GM18511 (cell line): ENCODE data around the gene RIPOR2.
"Not testable (repeated sequence)": the region's sequence is repeated elsewhere in the genome, so short reads cannot be mapped to it uniquely, and the experiment has no call there.

Source experiments
- ATAC-seq: cut with Tn5 transposase; IDR thresholded peaks from one replicate; pipeline ENCODE4 v1.9.1; 2021; ENCODE audit warnings: mild to moderate bottlenecking, moderate library complexity; ENCODE audit not compliant: unreplicated experiment

Gene RIPOR2

DNA sequence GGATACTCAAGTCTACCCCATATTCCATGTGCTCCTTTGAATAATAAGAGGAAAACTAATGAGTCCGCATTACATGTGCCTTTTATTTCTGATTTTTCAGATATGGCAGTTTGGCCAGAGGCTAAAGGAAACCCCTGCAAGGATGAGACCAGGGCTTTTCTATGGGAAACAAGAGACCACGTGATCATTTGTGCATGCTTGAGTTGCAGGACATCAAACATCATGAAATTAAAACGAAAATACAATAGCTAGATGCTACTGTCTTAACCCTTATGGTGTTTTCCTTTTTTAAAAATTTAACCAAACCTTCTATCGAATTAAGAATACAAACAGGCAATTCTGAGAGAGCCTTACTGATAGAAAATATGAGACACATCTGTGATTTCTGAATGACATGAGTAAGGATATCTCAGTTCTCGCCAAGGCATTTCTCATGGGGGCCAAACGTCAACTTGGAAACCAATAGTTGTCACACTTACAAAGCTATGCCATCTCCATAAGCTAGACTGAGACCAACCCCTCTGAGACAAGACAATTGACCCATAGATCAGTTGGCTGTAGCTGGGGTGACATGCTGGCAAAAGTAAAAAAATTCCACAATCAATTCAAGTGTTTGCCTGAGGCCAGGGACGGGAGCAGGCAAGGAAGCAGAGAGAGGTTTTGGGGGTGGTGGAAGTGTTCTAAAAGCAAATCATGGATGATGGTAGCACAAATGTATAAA is 52.8 kb downstream of the RIPOR2 start:
- no peak for ATAC-seq

DNA sequence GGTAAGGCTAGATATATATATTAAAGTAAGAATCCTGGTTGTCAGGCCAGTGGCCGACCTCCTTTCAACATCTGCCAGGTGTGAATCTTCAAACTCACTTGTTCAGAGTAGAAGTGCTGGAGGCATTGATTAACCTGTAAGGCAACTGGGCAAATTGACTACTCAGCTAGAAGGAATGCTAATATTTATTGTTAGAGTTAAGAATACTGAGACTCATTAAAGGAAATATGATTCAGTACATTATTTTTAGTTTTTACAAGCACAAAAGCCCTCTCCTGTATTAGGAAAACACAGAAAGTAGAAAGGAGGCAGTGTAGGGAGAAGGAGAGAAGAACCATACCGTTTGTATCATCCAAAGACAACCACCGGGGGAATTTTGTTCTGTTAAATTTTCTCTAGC is 53.5 kb downstream of the RIPOR2 start:
- no peak for ATAC-seq

DNA sequence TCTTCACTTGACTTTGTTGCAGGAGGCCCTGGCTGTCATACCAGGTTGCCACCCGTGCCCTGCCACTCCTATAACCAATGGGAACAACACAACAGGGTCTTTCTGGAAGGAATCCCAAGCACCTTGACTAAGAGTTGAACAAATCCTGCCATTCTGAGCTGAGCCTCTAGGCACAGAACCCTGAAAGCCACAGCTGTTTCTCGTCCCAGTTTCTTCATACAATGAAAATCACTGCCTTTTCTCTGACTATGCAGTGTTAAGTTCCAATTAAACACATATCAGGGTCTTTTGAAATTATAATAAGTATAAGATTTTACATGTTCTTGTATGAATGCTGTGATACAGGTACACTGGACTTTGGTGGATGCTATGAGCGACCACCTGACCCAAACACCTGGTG is 54.4 kb downstream of the RIPOR2 start:
- no peak for ATAC-seq

DNA sequence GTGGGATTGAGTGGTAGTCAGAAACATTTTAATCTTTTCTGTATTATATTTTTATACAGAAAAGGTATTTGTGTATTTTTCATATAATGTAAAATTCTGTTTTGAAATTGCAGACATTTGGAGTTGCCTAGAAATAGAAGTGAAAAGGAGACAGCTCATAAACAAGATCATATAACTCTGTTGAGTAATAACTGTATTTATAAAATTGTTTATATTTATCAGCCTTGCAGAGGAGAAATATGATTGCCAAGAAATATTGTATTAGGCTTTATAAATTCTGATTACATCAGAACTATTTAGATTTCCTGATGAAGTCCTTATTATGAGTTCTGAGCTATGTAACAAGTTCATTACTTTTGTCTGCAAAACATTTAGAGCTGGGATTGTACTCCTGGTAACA is 55.3 kb downstream of the RIPOR2 start:
- ATAC-seq, result no peak

DNA sequence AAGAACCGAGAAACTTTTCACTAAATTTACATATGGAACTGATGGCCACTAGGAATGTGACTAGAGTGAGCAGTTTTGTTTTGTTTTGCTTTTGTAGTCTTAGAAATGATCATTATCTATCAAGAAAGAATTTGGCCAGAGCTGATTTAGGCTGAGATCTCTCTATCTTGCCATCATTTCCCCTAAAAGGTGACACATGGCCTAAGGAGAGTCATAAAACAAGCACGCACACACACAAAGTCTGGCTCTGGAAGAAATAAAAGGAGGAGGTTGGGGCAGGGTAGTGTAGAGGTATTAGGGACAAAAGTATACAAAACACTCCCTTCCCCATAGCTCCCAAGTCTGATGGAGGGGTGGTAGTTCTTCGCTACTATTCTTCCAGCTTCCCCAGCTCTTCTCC is 56.4 kb downstream of the RIPOR2 start:
- no peak for ATAC-seq

DNA sequence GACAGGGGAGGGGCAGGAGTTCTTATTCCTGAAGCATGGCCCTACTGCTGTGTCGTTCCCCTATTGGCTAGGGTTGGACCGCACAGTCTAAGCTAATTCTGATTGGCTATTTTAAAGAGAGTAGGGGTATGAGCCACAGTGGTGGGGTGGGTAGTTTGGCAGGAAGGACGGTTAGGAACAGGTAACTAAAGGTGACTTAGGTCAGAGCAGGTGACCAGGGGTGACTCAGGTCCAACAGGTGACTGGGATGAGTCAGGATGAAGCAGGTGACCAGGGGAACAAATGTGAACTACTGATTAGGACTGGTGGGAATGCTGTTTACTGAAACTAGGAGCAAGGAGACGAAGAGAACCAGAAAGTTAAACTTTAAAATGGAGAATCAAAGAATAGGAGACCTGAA is 58.0 kb downstream of the RIPOR2 start:
- ATAC-seq, result not testable (repeated sequence)

DNA sequence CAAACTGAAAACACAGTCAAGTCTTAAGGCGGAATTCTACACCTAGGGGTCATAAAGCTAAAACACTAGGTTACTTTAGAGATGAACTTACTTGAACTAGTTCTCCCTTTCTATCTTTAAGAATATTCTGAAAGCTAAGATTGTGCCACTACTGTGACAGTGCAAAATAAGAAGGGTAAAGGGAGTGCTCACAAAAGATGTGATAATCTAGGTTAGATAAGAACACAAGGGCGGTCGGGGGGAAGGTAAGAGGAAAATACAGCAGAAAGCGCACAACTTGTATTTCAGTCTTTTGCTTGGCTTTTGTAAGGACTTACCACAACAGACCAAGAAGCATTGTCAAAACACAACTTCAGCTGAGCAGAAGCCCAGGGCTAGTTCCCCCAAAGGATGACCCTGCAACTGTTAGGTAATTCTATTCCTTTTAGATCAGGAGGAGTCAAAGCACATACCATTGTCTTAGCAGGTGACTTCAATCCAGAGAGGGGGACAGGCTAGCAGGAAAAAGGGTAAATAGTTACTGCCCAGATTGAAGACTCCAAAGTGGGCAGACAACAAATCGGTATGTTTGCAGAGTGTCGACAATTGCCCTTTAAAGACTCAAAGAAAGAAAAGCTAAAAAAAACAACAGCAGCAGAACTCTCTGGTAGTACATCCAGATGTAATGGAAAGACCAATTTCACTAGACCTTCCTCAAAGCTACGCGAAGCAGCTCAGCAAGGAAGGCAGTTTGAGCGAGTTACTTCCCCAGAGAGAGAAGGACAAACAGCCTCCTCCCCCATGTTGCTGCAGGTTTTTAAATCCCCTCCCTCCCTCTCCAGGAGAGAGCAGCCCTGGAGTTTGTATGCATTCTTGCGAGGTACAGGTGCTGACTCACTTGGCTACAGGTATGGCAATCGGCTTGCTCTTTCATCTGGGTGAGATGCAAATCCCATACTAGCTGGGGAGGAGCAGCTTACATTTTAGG is 59.0 kb downstream of the RIPOR2 start:
- no peak for ATAC-seq

DNA sequence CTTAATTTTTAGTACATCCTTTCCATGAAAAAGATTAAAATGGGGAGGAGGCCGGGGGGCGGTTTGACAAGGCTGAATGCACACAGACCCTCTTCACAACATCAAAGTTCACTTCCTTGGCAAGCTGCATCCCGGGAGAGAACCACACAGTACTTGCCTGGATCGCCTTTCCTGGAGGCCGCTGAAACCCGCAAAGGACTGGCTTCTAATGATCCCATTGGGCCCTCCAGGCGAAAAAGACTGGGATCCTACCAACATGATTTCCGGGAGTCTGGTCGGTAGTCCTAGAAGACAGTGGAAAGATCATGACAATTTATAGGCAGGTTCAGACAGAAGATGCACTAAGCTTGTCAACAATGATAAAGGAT is 60.2 kb downstream of the RIPOR2 start:
- no peak for ATAC-seq

DNA sequence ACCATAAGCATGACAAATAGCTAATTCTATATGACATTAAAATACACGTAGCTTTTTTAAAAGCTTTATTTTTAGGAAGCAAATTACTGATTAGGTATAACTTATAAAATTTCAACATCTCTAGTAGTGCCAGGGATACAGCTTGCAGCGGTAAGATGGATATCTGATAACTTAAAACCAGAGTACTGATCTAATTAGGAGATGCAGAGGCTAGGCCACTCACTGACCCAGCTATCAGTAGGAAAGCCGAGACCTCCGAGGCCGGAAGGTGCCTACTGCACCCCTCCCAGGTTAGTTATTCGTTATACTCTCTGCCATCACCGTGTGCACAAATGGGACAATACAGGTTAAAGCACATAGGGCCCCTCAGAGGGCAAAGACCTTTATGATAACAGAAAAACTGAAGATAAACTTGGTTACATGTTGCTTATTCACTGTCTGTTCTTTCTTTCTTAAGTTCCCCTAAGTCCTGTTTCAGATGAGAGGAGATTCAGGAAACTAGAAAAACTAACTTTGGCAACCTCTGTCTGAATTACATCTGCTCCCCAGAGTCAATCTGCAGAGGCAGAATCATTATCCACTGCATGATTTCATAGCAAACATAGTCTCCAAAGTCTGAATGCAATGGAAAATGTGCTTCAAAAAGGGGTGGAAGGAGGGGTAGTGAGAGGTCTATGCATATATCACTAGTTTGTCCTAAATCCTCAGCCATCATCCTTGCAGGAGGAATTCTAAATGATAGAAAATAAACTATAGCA is 60.8 kb downstream of the RIPOR2 start:
- ATAC-seq, result no peak

DNA sequence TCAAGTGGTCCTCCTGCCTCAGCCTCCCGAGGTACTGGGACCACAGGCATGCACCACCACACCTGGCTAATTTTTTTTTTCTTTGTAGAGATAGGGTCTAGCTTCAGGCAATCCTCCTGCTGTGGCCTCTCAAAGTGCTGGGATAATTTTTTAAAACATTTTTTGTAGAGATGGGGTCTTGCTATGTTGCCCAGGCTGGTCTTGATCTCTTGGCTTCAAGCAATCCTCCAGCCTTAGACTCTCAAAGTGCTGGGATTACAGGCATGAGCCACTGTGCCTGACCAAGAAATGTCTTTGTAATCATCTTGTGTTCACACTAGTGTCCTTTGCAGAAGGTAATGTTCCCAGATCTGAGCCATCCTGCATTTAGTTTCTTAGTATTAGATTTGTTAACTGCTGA is 61.6 kb downstream of the RIPOR2 start:
- no peak for ATAC-seq

DNA sequence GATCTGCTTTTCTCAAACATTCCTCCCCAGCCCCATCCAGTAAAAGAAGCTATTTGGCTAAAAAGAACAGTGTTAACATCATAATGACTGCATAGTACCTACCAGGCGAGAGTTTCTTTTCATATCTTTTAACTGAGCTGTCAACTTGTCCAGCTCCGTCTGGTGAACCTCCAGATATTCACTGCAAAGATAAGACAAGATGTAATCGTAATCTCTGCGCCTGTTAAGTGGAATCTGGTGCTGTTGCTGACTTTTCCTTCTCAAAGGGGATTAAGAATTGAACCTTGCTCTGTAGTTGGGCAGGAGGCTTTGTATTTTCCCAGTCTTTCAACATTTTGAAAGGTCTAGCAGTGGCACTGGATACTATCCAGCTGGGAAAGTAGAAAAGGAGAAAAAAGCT is 63.0 kb downstream of the RIPOR2 start:
- no peak for ATAC-seq

DNA sequence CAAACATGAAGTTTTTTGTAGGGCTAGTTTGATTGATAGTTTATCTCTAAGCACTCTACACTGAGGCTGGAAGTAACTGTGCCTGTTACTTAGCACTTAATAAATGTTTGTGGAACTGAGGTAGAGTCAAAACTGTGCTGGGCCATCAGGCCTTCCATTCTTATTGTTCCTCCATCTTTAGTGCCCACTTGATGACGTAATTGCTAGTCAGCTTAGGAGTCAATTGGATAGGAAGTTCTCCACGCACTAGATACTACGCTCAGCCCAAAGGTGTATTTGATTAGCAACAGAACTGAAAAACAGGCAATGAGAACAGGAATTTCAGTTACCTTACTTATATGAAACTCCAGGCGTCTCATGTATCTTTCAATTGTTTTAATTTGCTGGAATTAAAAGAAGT is 67.0 kb downstream of the RIPOR2 start:
- ATAC-seq, result no peak

DNA sequence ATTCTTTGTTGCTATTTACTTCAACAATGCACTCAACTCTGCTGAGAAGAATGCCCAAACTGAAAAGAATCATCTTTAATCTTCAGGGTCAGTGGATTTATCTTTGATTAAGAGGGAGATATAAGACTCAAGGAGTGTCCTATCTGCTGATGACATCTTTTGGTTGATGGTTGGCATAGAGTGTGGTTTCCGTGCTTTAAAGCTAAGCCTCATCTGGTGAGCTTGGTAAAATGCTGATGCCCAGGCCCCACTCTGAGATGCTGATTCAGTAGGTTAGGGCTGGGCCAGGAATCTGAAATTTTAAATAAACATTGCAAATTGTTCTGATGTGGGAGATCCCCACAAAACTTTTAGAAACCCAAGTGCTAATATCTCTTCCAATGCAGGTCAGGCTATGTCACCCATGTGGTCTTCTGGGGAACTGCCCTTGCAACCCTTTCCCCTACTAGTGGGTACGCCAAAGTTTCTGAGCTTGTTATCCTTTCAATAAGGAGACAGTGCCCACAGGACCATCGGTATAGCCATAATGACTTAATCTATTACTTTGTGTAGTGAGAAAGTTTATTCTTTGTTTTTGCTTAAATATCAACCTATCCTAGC is 68.6 kb downstream of the RIPOR2 start:
- ATAC-seq, result no peak

DNA sequence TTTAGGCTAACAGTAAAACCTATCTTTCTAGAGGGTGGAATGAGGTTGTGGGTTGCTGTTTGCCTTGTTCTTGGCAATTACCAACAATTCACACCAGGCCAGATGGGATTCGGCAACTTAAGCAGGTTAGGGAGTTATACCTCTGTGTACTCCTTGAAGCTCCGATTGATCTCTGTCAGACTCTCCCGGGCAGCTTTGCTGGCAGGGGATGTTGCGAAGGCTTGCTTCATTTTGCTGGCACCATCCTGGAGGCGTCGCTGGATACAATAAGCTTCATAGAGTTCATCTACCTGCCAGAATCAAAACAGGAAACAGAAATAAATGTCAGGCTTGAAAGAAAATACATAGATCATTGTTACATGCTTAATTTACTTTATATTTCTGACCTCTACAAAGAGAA is 70.6 kb downstream of the RIPOR2 start:
- ATAC-seq, result no peak

DNA sequence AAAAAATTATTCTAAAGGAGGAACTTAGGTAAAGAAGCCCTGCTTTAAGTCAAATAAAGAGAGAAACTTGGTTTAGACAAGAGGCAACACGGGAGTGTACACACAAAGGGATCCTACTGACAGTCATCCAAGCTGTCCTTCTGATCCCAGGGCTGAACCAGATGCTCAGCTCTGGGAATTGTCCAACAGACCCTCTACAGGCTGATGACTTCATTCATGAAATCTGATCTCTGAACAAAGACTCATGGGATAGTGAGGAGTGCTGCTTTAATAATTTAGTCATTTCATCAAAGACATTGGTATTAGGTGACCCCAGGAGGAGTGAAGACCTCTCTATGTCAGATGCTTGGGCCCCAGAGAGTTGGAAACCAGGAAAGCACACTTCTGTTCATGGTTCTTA is 71.4 kb downstream of the RIPOR2 start:
- ATAC-seq, result no peak

DNA sequence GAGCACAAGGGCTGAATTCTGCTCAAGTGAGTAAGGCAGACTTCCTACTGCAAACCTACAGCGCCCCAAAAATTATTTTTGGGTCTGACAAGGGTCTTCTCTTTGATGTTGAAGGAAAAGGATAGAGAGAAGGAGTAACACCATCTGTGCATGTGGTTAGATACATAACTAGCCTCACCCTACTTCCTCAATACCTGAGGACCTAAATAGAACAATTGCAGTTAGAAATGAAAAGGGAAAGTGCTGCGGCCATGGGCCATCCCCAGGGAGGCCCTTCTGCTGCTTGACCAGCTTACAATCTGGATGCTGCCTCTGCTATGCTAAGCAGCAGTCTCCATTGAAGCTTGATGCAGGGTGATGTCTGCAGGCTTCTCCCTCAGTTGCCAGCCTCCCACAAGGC is 73.8 kb downstream of the RIPOR2 start:
- peak; percentile 81 for ATAC-seq

DNA sequence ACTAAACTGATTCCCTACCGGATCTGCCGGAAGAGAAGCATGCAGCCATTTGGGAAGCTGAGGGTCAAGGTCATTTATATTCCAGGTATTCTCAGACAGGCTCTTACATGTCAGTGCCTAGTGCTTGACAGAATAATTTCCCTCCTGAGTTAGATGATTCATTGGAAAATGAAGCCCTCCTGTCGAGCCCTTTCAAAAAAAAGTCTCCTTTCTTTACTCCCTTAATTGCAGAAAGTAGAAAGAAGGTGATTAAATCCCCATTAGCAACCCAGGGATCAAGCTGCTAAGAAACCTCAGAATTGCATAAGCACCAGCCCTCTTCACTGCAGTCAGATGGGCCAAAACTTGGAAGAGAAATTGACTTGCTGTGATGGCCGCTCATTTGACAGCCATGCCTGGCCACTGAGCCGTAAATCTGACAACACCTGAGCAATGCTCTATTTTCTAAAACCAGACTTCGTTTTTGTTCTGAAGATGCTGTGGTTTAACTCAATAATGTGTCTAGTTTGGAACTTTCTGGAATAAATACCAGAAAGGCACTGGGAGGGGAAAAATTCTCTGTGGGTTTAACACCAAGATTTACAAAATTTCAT is 76.1 kb downstream of the RIPOR2 start:
- ATAC-seq, result no peak

DNA sequence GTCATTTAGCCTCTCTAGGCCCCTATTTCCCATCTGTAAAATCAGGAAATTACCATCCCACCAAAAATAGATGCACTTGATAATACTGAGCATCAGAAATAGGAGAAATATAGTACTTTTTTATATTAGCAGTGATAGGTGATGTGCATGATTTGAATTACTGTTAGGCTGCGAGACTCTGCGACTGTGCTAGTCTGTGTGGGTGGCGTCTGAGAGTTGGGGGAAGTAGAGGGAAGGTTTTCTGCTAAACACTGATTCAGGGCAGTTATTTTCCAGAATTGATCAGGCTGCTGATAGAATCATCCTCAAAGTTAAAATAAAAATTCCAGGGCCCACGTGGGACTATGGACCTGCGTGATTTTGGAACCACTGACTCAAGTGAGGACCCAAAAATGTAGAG is 76.6 kb downstream of the RIPOR2 start:
- ATAC-seq, result no peak

DNA sequence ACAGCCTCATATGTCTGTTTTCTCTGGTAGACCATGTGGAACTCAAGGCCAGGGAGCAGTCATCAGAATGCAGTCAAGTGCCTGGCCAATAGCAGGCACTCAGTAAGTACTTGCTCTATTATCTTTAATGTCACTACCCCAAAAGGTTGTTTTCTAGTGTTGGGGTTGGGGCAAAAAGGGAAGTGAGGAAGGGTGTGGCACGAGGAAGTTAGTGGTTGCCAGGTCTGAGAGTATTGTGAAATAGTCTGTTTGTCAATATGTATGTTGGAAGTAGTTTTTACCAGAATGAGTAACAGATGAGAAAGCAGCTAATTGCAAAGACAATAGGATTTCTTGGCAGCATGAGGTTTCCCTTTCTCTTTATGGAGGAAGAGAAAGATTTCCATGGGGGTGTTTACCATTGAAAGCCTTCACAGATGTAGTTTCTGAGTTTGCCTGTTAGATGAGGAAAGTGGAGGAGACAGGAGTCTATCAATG is 77.5 kb downstream of the RIPOR2 start:
- peak; percentile 73 for ATAC-seq

DNA sequence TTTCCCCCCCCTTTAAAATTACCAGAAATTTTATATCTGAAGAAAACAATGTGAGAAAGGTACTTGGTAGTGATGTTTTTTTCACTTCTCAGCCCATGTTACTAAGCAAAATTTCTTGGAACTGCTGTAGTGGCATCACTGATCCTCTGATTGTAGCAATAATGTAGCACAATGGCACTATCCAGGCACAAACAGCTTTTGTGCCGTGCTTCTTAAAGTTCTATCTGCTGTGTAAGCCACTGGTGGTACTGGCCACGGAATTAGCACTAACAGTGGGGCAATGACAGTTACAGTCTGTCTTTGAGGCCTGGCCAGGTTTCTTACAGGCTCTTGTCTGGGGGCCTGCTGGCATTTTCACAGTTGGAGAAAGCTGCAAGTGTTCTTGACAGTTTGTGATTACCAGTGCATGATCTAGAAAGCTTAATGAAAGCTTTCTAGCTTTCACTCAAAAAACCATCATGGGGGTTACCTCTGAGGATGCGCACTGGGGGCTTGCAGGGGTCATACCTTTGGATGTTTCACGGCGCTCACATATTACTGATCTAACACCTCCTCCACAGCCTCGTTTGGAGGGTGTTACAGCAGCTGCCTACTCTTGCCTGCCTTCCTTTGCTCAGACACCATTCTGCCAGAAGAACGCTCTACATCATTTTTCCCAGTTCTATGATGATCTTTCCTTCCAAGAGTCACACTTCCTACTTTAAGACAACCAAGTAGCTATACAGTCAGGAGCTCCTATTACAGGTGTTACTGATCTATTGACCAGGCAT is 78.7 kb downstream of the RIPOR2 start:
- ATAC-seq, result no peak
